OCI-LY3 (cell line): ENCODE measurements around the gene SH3TC2.

Experiments
- CTCF ChIP-seq: fragments of 200-600, 300-600 bp; sonication (generic); IDR thresholded peaks from 2 replicates; pipeline ENCODE4 v1.5.1; 2014; ENCODE audit warnings: antibody characterized with exemption, low read length, low read depth
- EZH2phosphoT487 ChIP-seq: fragments of 200-600 bp; shearing (Covaris generic); IDR thresholded peaks from 2 replicates; pipeline ENCODE4 v1.6.1; 2018; ENCODE audit warnings: antibody characterized with exemption, mixed run types, low read depth

GRCh38 chr5:148974642-148975327, 88.1 kb downstream of the SH3TC2 start:
- TF ChIP-seq CTCF (no peak), EZH2phosphoT487 (no peak)
